WI38 (cell line): ENCODE data around the gene ETV6.

Experiments
- H3K4me3 ChIP-seq: 2 replicates; pipeline ENCODE4 v1.5.1; 2011; ENCODE audit warnings: low read depth, mild to moderate bottlenecking, control low read depth, low read length
- TF ChIP-seq, protein P1 (sequence below): IDR thresholded peaks from 2 replicates; pipeline ENCODE4 v1.5.1; 2012; ENCODE audit warnings: low read depth, mild to moderate bottlenecking, control low read depth, low read length

ETV6 gene

DNA sequence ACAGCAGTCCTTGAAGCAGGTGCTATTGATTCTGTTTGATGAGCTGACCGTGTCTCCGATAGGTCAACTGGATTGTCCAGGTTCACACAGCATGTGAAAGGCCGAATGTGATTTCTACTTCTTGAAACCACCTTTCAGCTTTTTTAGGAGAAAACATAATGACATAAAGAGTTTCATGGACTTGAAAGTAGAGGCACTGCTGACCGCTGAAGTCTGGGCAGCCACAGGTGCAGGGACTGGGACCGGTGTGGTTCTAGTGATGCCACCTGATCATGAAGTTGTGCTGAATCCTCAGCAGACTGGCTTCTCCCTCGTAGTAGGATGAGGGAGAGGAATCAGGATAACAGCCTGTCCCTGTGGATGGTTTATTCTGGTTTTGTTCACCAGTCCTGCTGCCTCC is 108.1 kb downstream of the ETV6 start:
- H3K4me3 ChIP-seq: no peak overlapping the region
- TF ChIP-seq, protein P1, sequence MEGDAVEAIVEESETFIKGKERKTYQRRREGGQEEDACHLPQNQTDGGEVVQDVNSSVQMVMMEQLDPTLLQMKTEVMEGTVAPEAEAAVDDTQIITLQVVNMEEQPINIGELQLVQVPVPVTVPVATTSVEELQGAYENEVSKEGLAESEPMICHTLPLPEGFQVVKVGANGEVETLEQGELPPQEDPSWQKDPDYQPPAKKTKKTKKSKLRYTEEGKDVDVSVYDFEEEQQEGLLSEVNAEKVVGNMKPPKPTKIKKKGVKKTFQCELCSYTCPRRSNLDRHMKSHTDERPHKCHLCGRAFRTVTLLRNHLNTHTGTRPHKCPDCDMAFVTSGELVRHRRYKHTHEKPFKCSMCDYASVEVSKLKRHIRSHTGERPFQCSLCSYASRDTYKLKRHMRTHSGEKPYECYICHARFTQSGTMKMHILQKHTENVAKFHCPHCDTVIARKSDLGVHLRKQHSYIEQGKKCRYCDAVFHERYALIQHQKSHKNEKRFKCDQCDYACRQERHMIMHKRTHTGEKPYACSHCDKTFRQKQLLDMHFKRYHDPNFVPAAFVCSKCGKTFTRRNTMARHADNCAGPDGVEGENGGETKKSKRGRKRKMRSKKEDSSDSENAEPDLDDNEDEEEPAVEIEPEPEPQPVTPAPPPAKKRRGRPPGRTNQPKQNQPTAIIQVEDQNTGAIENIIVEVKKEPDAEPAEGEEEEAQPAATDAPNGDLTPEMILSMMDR: no peak

DNA sequence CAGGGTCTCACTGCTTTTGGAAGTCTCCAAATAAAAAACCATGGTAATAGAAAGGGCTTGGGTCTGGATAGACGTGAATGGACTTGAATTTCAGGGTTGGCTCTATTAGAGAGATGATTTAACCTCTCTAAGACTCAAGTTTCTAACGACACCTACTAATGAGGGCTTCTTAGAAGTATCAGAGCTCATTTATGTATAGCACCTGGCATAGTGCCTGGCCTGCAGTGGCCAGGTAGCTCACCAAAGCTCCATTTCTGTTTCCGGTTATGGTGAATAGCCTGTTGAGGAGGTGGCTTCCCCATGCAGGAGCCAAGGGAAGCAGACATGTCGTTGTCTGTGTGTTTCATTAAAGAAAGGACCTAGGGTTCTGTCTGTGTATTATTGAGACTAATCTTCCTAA is 108.6 kb downstream of the ETV6 start:
- no peak overlapping the region for H3K4me3 ChIP-seq
- TF ChIP-seq, protein P1: no peak

DNA sequence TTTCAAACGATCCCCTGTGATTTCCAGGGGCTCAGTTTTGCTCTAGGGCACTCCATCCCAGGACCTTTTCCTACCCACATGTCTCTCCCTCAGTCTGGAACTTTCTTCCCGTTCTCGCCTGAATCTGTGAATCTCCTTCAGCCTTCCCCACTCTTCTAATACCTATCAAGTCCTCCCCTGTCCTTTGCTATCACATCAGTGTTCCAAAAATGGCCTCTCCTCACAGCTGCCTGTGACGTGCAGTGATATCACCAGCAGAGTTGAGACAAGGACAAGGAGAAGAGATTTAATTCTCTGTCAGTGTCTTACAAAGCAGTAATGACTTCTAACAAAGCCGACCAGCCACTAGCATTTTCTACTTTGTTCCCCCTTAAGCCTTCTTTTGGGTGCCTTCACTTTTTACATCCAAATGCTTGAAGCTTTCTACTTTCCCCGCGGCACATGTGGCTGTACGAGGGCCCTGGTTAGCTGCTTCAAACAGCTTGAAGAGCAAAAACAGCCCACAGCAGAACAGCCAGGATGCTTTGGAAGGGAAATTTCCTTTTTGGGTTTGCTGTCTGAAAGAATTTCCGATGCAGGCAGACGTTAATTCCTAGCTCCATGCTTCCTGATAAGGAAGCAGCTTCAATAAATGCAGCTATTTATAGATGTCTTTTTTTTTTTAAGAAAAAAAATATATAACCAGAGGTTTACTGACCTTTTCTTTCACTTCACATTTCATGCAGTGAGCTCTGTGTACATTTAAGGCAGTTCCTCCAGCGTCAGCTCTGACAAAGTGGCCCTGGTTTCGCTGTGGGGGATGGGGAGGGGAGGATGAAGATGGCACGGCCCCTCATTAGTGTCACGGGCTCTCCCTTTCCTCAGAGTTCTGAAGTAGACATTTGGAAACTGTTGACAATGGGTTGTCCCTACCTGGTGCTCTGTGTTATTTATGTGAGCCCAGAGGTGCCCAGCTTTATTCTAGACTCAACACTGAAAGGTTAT is 109.3 kb downstream of the ETV6 start:
- TF ChIP-seq, protein P1: no peak
- H3K4me3 ChIP-seq: no peak overlapping the region

DNA sequence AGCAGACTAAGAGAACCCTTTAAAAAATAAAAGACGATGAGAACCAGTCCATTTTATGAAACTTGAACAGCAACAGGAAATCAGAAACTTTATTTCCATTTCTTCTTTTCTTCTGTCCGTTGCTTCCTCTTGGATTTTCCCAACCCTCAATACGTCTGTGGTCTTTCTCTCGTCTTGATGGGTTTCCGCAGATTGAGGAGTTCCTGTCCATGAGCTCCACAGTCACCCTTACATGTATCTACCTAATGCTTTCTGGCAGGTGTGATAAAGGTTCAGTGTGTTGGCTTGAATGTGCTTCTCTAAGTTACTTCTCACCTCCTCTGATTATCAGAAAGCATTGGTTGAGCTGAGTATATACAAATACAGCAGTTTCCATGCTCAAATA is 110.0 kb downstream of the ETV6 start:
- no peak overlapping the region for H3K4me3 ChIP-seq
- TF ChIP-seq, protein P1: no peak

DNA sequence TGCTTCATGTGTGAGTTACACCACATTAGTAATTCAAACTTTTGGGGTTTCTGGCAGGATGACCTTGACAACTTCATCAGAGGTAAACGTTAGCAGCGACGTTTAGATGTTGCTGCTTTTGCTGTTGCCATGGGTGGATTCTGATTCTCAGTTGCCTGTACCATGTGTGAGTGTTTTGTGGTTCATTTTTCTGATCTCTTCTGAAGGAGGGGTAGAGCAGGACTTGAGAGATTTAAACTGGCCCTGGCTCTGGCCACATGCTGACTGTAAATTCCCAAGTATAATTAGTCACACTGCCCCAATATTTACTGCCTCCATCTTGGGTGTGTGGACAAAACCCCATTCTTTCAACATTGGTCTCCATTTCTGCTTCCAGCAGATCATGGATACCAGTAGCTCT is 110.4 kb downstream of the ETV6 start:
- H3K4me3 ChIP-seq: no peak overlapping the region
- TF ChIP-seq, protein P1: no peak

DNA sequence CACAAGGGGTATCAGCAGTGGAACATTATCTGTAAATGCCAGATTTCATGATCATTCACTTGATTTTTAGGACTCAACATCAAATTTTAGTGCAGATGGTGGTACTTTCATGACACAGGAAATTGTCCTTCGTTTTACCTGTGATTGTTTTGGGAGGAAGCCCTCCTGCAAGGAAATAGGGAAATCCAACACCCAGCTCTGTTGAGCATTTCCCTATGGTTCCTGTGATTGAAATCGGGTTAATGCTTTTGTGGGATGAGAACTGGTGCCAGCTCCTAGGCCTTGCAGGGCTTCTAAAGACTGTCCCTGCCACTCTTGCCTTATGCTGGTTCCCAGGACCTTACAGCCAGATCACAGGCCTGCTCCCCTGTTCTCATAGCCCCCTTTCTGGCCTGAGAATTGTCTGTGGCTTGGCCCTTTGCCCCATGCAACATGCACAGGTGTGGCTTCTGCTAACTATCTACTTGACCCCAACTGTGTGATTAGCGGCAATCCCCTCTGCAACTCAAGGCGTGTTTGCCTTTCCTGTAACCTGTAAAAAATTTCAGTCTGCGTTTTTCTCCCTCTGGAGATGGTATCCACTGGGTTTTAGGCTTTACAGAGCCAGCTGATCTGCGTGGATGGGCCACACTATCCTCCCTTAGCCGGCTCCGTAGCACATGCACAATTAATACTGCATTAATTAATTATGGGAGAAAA is 112.5 kb downstream of the ETV6 start:
- TF ChIP-seq, protein P1: no peak
- H3K4me3 ChIP-seq: no peak overlapping the region
